Mammary epithelial cell (primary cell): ENCODE measurements around the gene THSD1.

Experiments
- CTCF ChIP-seq, 2 donors: IDR thresholded peaks in 1 of 2; conservative IDR thresholded peaks in 1 of 2; 2 replicates each; pipeline ENCODE4 v1.5.1; 2011 to 2012; ENCODE audit warnings: inconsistent platforms in 2 of 2, low read length in 2 of 2, mild to moderate bottlenecking in 2 of 2, control low read depth in 1 of 2, low read depth in 1 of 2; ENCODE audit not compliant: insufficient read depth in 1 of 2; ENCODE audit errors: extremely low read depth in 1 of 2
- EZH2 ChIP-seq: IDR thresholded peaks from 2 replicates; pipeline ENCODE4 v1.6.1; 2012; ENCODE audit warnings: low read length, inconsistent platforms, borderline replicate concordance

GRCh38 chr13:52394586-52394985 lies 11.4 kb downstream of the THSD1 start:
- TF ChIP-seq CTCF (conservative IDR thresholded peaks at IDR 0.05 in 1 of 2, IDR thresholded peaks at IDR 0.05 in 1 of 2; ENCODE audit: extremely low read depth in 1 of 2, insufficient read depth in 1 of 2, low read depth in 1 of 2, low read length in 2 of 2) = no peak
- TF ChIP-seq EZH2 = no peak
